HUES48 (cell line): Measurements from ENCODE around the gene SPAG9.

ENCODE experiments used
- H3K27ac ChIP-seq: one replicate; pipeline ENCODE4 v1.7.0; 2013; ENCODE audit warnings: low read depth, low read length, inconsistent platforms
- H3K27me3 ChIP-seq: 2 replicates; pipeline ENCODE4 v1.6.1; 2013; ENCODE audit warnings: mild to moderate bottlenecking, low read length; ENCODE audit not compliant: control insufficient read depth, insufficient read depth
- H3K36me3 ChIP-seq: 2 replicates; pipeline ENCODE4 v1.6.1; 2013; ENCODE audit warnings: low read length; ENCODE audit not compliant: control insufficient read depth, insufficient read depth
- H3K4me1 ChIP-seq: 2 replicates; pipeline ENCODE4 v1.6.1; 2013; ENCODE audit warnings: mild to moderate bottlenecking, low read length; ENCODE audit not compliant: control insufficient read depth, insufficient read depth
- H3K4me3 ChIP-seq: 2 replicates; pipeline ENCODE4 v1.5.1; 2013; ENCODE audit warnings: mild to moderate bottlenecking, low read depth, low read length
- H3K9ac ChIP-seq: 2 replicates; pipeline ENCODE4 v1.6.1; 2013; ENCODE audit warnings: mild to moderate bottlenecking, low read depth, low read length, moderate library complexity
- H3K9me3 ChIP-seq: 2 replicates; pipeline ENCODE4 v1.6.1; 2013; ENCODE audit warnings: low read length; ENCODE audit not compliant: control insufficient read depth, insufficient read depth

SPAG9 gene

GRCh38 chr17:50931144-50931908, 189.3 kb downstream of the SPAG9 start:
- Histone ChIP-seq H3K27ac (peak overlapping the region; percentile 57), H3K4me1 (peaks cover 7% of the 10 kb centered on the region), H3K9ac (peak overlapping the region; percentile 69), H3K27me3 (peaks cover 17% of the 10 kb centered on the region), H3K4me3 (peak overlapping the region; percentile 75), H3K9me3 (no peaks in the 10 kb centered on the region), H3K36me3 (no peaks in the 10 kb centered on the region)

DNA sequence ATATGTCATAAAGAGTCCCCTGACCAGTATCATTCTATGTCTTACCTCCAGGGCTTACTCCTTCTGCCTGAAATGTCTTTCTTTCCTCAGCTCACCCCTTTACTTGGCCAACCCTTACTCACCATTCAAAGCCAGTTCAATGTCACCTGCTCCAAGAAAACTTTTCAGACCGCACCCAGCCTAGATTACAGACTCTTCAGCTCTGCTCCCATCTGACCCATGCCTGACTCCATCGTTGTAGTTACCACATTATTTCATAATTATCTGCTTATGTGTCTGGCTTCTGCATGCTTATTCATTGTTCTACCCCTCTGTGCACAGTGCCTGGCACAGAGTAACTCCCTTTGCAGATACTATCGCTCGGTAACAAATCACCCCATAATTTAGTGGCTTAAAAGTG, 192.0 kb downstream of the SPAG9 start:
- H3K36me3 ChIP-seq, result no peaks in the 10 kb centered on the region
- peaks cover 17% of the 10 kb centered on the region for H3K27me3 ChIP-seq
- peaks cover 15% of the 10 kb centered on the region for H3K4me1 ChIP-seq
- H3K27ac ChIP-seq, result no peak overlapping the region
- H3K9ac ChIP-seq, result no peak overlapping the region
- H3K4me3 ChIP-seq, result no peak overlapping the region
- no peaks in the 10 kb centered on the region for H3K9me3 ChIP-seq

GRCh38 chr17:50927287-50927686, 193.4 kb downstream of the SPAG9 start:
- Histone ChIP-seq H3K36me3 (no peaks in the 10 kb centered on the region), H3K27ac (no peak overlapping the region), H3K4me3 (no peak overlapping the region), H3K27me3 (peaks cover 16% of the 10 kb centered on the region), H3K9ac (no peak overlapping the region), H3K4me1 (peaks cover 15% of the 10 kb centered on the region), H3K9me3 (no peaks in the 10 kb centered on the region)

DNA sequence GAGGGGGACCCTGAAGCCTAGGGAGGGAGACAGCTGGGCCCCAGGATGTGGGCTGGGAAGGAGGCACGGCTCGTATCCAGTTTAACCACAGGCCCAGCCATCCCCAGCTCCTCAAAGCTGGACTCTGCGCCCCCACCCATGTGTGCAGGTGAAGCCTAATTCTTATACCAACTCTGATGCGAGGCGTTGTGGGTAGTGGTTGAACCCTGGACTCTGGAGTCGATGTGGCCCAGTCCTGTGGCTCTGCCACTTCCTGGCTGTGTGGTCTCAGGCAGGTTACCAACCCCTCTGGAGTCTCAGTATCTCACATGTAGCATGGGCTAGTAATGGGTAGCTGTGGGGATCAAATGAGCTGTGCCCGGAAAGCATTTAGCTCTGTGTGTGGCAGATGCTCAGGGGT, 194.1 kb downstream of the SPAG9 start:
- Histone ChIP-seq H3K4me3 (no peak overlapping the region), H3K27ac (no peak overlapping the region), H3K4me1 (peaks cover 12% of the 10 kb centered on the region; the same call in 1 of the 2 replicates), H3K9ac (no peak overlapping the region), H3K36me3 (no peaks in the 10 kb centered on the region), H3K9me3 (no peaks in the 10 kb centered on the region), H3K27me3 (peaks cover 9% of the 10 kb centered on the region; the same call in 1 of the 2 replicates)

GRCh38 chr17:50925296-50925891, 195.3 kb downstream of the SPAG9 start:
- H3K4me3 ChIP-seq, result no peak overlapping the region
- no peak overlapping the region for H3K27ac ChIP-seq
- no peak overlapping the region for H3K9ac ChIP-seq
- H3K27me3 ChIP-seq, result 0 out of 2 replicates have a peak, but pooled peaks cover 5% of the 10 kb centered on the region
- peaks cover 17% of the 10 kb centered on the region; the same call in 1 of the 2 replicates for H3K4me1 ChIP-seq
- no peaks in the 10 kb centered on the region for H3K9me3 ChIP-seq
- no peaks in the 10 kb centered on the region for H3K36me3 ChIP-seq

DNA sequence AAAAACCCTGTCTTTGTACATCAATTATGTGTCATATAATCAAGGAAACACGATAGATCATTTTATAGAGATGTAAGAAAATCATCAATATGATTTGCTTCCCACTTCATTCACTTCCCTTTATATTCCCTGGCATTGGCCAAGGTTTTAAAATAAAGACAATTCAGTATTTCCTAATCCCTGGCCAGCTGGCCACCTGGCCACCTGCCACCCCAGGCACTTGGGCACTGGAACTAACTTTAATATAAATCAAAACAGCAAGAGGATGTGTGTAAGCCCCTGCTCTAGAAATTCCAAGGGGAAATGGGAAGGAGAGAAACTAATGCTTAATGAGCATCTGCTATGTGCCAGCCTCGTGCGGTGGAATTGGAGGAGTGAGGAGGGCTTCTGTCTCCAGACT, 195.9 kb downstream of the SPAG9 start:
- H3K9ac ChIP-seq, result no peak overlapping the region
- H3K36me3 ChIP-seq, result no peaks in the 10 kb centered on the region
- no peak overlapping the region for H3K4me3 ChIP-seq
- 0 out of 2 replicates have a peak, but pooled peaks cover 2% of the 10 kb centered on the region for H3K27me3 ChIP-seq
- H3K4me1 ChIP-seq, result peaks cover 21% of the 10 kb centered on the region
- no peak overlapping the region for H3K27ac ChIP-seq
- no peaks in the 10 kb centered on the region for H3K9me3 ChIP-seq

GRCh38 chr17:50924300-50924699, 196.4 kb downstream of the SPAG9 start:
- no peaks in the 10 kb centered on the region for H3K9me3 ChIP-seq
- no peak overlapping the region for H3K27ac ChIP-seq
- no peaks in the 10 kb centered on the region for H3K27me3 ChIP-seq
- peaks cover 26% of the 10 kb centered on the region for H3K4me1 ChIP-seq
- no peak overlapping the region for H3K4me3 ChIP-seq
- H3K9ac ChIP-seq, result no peak overlapping the region
- no peaks in the 10 kb centered on the region for H3K36me3 ChIP-seq

DNA sequence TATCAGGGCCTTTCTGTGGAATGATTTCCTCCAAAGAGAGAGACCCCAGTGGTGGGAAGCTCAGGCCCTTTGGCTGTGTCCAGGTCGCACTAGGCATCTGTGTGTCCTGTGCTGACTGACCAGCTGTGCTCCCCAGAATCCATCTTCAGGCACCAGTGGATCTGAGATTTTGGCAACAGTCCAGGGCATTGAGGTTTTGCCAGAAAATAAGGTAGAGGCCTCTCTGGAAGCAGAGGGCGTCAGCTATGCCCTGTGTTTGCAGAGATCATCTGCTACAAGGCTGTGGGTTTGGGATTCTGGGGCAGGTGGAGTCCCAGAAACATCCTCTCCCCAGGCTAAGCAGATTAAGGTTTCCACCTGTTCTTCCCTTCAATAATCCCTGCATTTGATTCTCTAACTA, 197.1 kb downstream of the SPAG9 start:
- no peaks in the 10 kb centered on the region for H3K9me3 ChIP-seq
- no peak overlapping the region for H3K9ac ChIP-seq
- H3K36me3 ChIP-seq, result no peaks in the 10 kb centered on the region
- H3K27me3 ChIP-seq, result no peaks in the 10 kb centered on the region
- H3K4me1 ChIP-seq, result peaks cover 27% of the 10 kb centered on the region
- H3K27ac ChIP-seq, result no peak overlapping the region
- H3K4me3 ChIP-seq, result no peak overlapping the region

DNA sequence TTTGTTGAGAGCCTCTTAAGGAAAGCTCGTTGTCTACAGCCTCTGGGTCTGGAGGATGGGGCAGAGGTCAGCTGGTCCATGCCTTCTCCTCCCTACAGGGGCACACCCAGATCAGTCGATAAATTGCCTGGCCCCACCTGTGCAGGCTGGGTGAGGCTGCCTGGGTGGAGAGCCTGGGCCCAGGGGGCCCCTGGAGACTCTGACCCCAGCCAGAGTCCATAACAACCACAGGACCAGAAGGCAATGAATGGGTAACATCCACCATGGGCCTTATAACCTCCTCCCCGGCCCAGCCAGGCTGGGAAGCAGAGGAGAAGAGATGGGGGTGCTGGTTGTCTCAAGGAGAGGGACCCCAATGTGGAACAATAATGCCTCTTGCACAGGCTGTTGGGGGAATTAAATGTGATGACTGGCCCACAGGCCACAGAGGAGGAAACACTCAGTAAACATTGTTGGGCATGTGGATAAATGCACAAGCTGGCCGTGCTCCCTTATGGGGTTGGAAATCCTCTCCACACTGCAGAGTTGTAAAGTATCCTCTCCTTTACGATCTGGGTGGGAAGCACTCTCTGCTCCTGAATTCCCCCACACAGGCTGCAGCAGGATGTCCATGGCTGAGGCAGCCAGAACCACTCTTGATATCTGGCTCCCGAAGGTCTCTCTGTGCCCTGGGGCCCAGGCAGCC, 197.8 kb downstream of the SPAG9 start:
- Histone ChIP-seq H3K27ac (no peak overlapping the region), H3K4me1 (peaks cover 33% of the 10 kb centered on the region), H3K9ac (no peak overlapping the region), H3K36me3 (no peaks in the 10 kb centered on the region), H3K9me3 (no peaks in the 10 kb centered on the region), H3K27me3 (no peaks in the 10 kb centered on the region), H3K4me3 (no peak overlapping the region)

DNA sequence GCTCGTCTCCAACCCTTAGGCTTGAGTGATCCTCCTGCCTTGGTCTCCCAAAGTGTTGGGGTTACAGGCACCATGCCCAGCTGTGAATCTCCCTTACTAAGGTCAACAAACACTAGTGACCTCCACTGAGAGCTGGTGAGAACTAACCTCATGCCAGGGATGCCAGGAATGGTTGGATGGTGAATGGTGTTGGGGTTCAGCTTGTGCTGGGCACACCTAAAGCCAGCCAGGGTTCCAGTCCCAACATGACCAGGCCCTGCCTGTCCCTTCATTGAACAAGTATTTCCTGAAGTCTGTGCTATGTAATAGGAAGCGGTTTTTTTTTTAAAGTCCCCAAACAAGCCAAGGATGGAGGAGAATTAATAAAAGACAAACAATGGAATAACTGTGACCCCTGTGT, 198.6 kb downstream of the SPAG9 start:
- Histone ChIP-seq H3K4me3 (no peak overlapping the region), H3K27me3 (no peaks in the 10 kb centered on the region), H3K36me3 (no peaks in the 10 kb centered on the region), H3K4me1 (peaks cover 41% of the 10 kb centered on the region), H3K9ac (no peak overlapping the region), H3K27ac (no peak overlapping the region), H3K9me3 (no peaks in the 10 kb centered on the region)
